Neural crest cell (in vitro differentiated cells): ENCODE measurements around the gene CST3. TPM values are rescaled to one million over a fixed set of nuclear protein-coding genes. Genes with fewer than 3 reads are reported as not detected.

Source experiments
- DNase-seq: peaks from one replicate; pipeline ENCODE4 v3.0.0; 2021; ENCODE audit warnings: low read depth, mixed read lengths, low spot score
- H3K27ac Mint-ChIP-seq: one replicate; pipeline ENCODE4 v1.8.0; 2021; ENCODE audit warnings: mild to moderate bottlenecking, mixed read lengths; ENCODE audit not compliant: unreplicated experiment
- H3K27me3 Mint-ChIP-seq: 2 replicates; pipeline ENCODE4 v1.8.0; 2021; ENCODE audit warnings: low read depth, mild to moderate bottlenecking, mixed read lengths
- H3K36me3 Mint-ChIP-seq: 2 replicates; pipeline ENCODE4 v1.8.0; 2021; ENCODE audit warnings: low read depth, mild to moderate bottlenecking, mixed read lengths
- H3K4me1 Mint-ChIP-seq: 2 replicates; pipeline ENCODE4 v1.8.0; 2021; ENCODE audit warnings: mixed read lengths
- H3K4me3 Mint-ChIP-seq: one replicate; pipeline ENCODE4 v1.8.0; 2021; ENCODE audit warnings: mild to moderate bottlenecking, mixed read lengths
- H3K9me3 Mint-ChIP-seq: 2 replicates; pipeline ENCODE4 v1.8.0; 2021; ENCODE audit warnings: mixed read lengths
- CTCF ChIP-seq: fragments of 200-600 bp; sonication (generic); conservative IDR thresholded peaks from 2 replicates; pipeline ENCODE4 v1.5.0; 2021; ENCODE audit warnings: antibody characterized with exemption, mild to moderate bottlenecking
- total RNA-seq: library from RNA; stranded (reverse); gene quantifications from 2 replicates; pipeline ENCODE4 v1.2.1, GENCODE V29; 2021

CST3 gene
- total RNA-seq, 1 donor from 2014 or later: 146 TPM

GRCh38 chr20:23653400-23653938 lies 15.7 kb upstream of the CST3 start:
- no peaks in the 10 kb centered on the region for H3K4me1 Mint-ChIP-seq
- no peaks in the 10 kb centered on the region for H3K36me3 Mint-ChIP-seq
- no peak for TF ChIP-seq CTCF
- no peaks in the 10 kb centered on the region for H3K9me3 Mint-ChIP-seq
- no peak overlapping the region for H3K4me3 Mint-ChIP-seq
- no peaks in the 10 kb centered on the region for H3K27me3 Mint-ChIP-seq
- peak overlapping the region; percentile 35 for H3K27ac Mint-ChIP-seq
- DNase-seq: no peak

DNA sequence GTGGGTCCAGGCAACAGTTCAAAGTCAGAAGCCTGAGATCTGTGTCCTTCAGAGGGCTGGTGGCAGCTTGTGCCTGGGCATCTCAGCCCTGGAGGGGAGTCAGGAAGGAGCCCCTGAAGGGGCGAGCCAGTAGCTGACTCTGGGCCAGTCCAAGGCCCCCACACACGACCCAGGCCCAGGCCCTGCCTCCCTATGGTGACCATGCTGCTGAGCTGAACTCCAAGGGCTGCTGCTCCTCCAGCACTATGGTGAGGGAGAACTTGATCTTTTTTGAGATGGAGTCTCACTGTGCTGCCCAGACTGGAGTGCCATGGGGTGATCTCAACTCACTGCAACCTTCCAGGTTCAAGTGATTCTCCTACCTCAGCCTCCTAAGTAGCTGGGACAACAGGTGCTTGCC lies 15.2 kb upstream of the CST3 start:
- Mint-ChIP-seq H3K9me3 (no peaks in the 10 kb centered on the region), H3K27me3 (no peaks in the 10 kb centered on the region), H3K4me3 (no peak overlapping the region), H3K27ac (no peak overlapping the region), H3K4me1 (no peaks in the 10 kb centered on the region), H3K36me3 (no peaks in the 10 kb centered on the region)
- DNase-seq: no peak
- no peak for TF ChIP-seq CTCF

- H3K4me1 Mint-ChIP-seq: no peaks in the 10 kb centered on the region
- DNase-seq: no peak
- no peaks in the 10 kb centered on the region for H3K9me3 Mint-ChIP-seq
- no peaks in the 10 kb centered on the region for H3K27me3 Mint-ChIP-seq
- no peaks in the 10 kb centered on the region for H3K36me3 Mint-ChIP-seq
- no peak overlapping the region for H3K27ac Mint-ChIP-seq
- TF ChIP-seq CTCF: no peak
- no peak overlapping the region for H3K4me3 Mint-ChIP-seq
These were observed 14.6 kb upstream of the CST3 start for GRCh38 chr20:23652371-23652770.

DNA sequence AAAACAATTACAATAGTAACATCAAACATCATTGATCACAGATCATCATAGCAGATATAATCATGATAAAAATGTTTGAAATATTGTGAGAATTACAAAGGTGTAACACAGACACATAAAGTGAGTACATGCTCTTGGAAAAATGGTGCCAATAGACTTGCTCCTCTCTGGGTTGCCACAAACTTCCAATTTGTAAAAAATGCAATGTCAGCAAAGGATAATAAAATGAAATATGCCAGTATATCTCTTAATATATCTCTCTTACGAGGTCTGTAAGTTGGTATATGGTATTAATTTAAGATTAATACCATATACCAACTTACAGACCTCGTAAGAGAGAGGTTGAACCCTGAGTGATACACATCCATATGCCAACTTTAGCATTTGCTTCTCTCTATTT lies 13.4 kb upstream of the CST3 start:
- TF ChIP-seq CTCF: no peak
- Mint-ChIP-seq H3K27ac (no peak overlapping the region), H3K9me3 (no peaks in the 10 kb centered on the region)

GRCh38 chr20:23649830-23650417 lies 12.2 kb upstream of the CST3 start:
- H3K9me3 Mint-ChIP-seq: no peaks in the 10 kb centered on the region
- TF ChIP-seq CTCF: no peak
- H3K27me3 Mint-ChIP-seq: no peaks in the 10 kb centered on the region
- no peak overlapping the region for H3K4me3 Mint-ChIP-seq
- DNase-seq: no peak
- no peaks in the 10 kb centered on the region for H3K36me3 Mint-ChIP-seq
- no peak overlapping the region for H3K27ac Mint-ChIP-seq
- no peaks in the 10 kb centered on the region for H3K4me1 Mint-ChIP-seq

More for the DNA sequence above, 13.4 kb upstream of the CST3 start:
- Mint-ChIP-seq H3K27me3 (no peaks in the 10 kb centered on the region), H3K36me3 (no peaks in the 10 kb centered on the region), H3K4me3 (no peak overlapping the region), H3K4me1 (no peaks in the 10 kb centered on the region)
- no peak for DNase-seq
